ENCODE results near the gene RALGDS. TPM values are rescaled to one million over a fixed set of nuclear protein-coding genes. Genes with fewer than 3 reads are reported as not detected.

RALGDS gene
- total and polyA plus RNA-seq, 7 experiments from 2014 or later, result 17.8 to 123 (median 76.9) TPM

- intact Hi-C loops (cut with micrococcal nuclease), result no loop called here
- peaks cover 0 to 8% (median 0%) of the 10 kb centered on the region in 7 donors for H3K4me1 Mint-ChIP-seq
- H3K9me3 ChIP-seq (ENCODE audit: control insufficient read depth in 2 of 3, low read length in 3 of 3), result no peaks in the 10 kb centered on the region
- no peak overlapping the region for H3K4me3 Mint-ChIP-seq
- H3K36me3 Mint-ChIP-seq, result peaks cover 4 to 24% (median 9%) of the 10 kb centered on the region in 5 donors
- DNase-seq (no peak), ATAC-seq (no peak)
- H3K27ac Mint-ChIP-seq, result peak overlapping the region in 2 of 9 donors; percentile 13 to 42
- ChIA-PET CTCF (interaction anchor here (0.7 to 10.6 kb wide), 3 partner anchors 12 to 80 kb away, joined by 3 to 161 read pairs (median 3); no protein-coding TSS in a partner anchor), POLR2A (interaction anchor here (0.9 to 1.3 kb wide), 3 partner anchors 12 to 50 kb away, joined by 3 to 7 read pairs (median 4); no protein-coding TSS in a partner anchor)
- H3K36me3 ChIP-seq (ENCODE audit: control insufficient read depth in 2 of 3, insufficient read depth in 3 of 3, low read length in 3 of 3), result peaks cover 16 to 92% (median 19%) of the 10 kb centered on the region in 3 experiments
- no peaks in the 10 kb centered on the region for H3K27me3 Mint-ChIP-seq
- H3K27ac ChIP-seq (ENCODE audit: low read depth, low read length), result no peak overlapping the region
- no peaks in the 10 kb centered on the region for H3K27me3 ChIP-seq (ENCODE audit: control insufficient read depth in 2 of 2, insufficient read depth in 2 of 2, low read length in 2 of 2)
- H3K4me1 ChIP-seq (ENCODE audit: control insufficient read depth in 2 of 2, insufficient read depth in 2 of 2, low read length in 2 of 2), result no peaks in the 10 kb centered on the region
- no peaks in the 10 kb centered on the region for H3K9me3 Mint-ChIP-seq
- H3K4me3 ChIP-seq (ENCODE audit: low read length), result no peak overlapping the region
Observed at GRCh38 chr9:133106511-133107244, 14.4 kb downstream of the RALGDS start.

GRCh38 chr9:133105461-133105770 is 15.6 kb downstream of the RALGDS start:
- Mint-ChIP-seq H3K4me1 (peaks cover 0 to 8% (median 0%) of the 10 kb centered on the region in 7 donors), H3K36me3 (peaks cover 8 to 31% (median 13%) of the 10 kb centered on the region in 5 donors), H3K27me3 (no peaks in the 10 kb centered on the region), H3K27ac (no peak overlapping the region), H3K9me3 (no peaks in the 10 kb centered on the region), H3K4me3 (no peak overlapping the region)
- Histone ChIP-seq H3K27ac (ENCODE audit: low read depth, low read length) (no peak overlapping the region), H3K4me3 (ENCODE audit: low read length) (no peak overlapping the region), H3K9me3 (ENCODE audit: control insufficient read depth in 2 of 3, low read length in 3 of 3) (no peaks in the 10 kb centered on the region), H3K4me1 (ENCODE audit: control insufficient read depth in 2 of 2, insufficient read depth in 2 of 2, low read length in 2 of 2) (no peaks in the 10 kb centered on the region), H3K27me3 (ENCODE audit: control insufficient read depth in 2 of 2, insufficient read depth in 2 of 2, low read length in 2 of 2) (no peaks in the 10 kb centered on the region), H3K36me3 (ENCODE audit: control insufficient read depth in 2 of 3, insufficient read depth in 3 of 3, low read length in 3 of 3) (peaks cover 21 to 94% (median 31%) of the 10 kb centered on the region in 3 experiments)
- intact Hi-C loops (cut with micrococcal nuclease), result no loop called here
- CTCF ChIA-PET, result interaction anchor here (1.5 to 10.6 kb wide), 2 partner anchors 14 to 42 kb away, joined by 3 to 161 read pairs; no protein-coding TSS in a partner anchor
- no peak for ATAC-seq
- DNase-seq, result no peak
- POLR2A ChIA-PET, result interaction anchor here (0.9 kb wide), 1 partner anchor 39 kb away, joined by 3 read pairs; no protein-coding TSS in a partner anchor

- H3K27ac Mint-ChIP-seq, result peak overlapping the region in 1 of 9 donors; percentile 25
- H3K4me3 Mint-ChIP-seq, result no peak overlapping the region
- no peaks in the 10 kb centered on the region for H3K4me1 ChIP-seq (ENCODE audit: control insufficient read depth in 2 of 2, insufficient read depth in 2 of 2, low read length in 2 of 2)
- peaks cover 0 to 4% (median 0%) of the 10 kb centered on the region in 7 donors for H3K4me1 Mint-ChIP-seq
- DNase-seq (no peak), ATAC-seq (no peak)
- no peaks in the 10 kb centered on the region for H3K9me3 ChIP-seq (ENCODE audit: control insufficient read depth in 2 of 3, low read length in 3 of 3)
- H3K9me3 Mint-ChIP-seq, result no peaks in the 10 kb centered on the region
- CTCF ChIA-PET, result interaction anchor here (1.5 to 10.6 kb wide), 2 partner anchors 14 to 43 kb away, joined by 3 to 161 read pairs; no protein-coding TSS in a partner anchor
- H3K4me3 ChIP-seq (ENCODE audit: low read length), result no peak overlapping the region
- no peaks in the 10 kb centered on the region for H3K27me3 ChIP-seq (ENCODE audit: control insufficient read depth in 2 of 2, insufficient read depth in 2 of 2, low read length in 2 of 2)
- H3K36me3 Mint-ChIP-seq, result peaks cover 8 to 32% (median 13%) of the 10 kb centered on the region in 5 donors
- H3K27me3 Mint-ChIP-seq, result no peaks in the 10 kb centered on the region
- intact Hi-C loops (cut with micrococcal nuclease), result no loop called here
- peaks cover 21 to 94% (median 36%) of the 10 kb centered on the region in 3 experiments for H3K36me3 ChIP-seq (ENCODE audit: control insufficient read depth in 2 of 3, insufficient read depth in 3 of 3, low read length in 3 of 3)
- POLR2A ChIA-PET, result interaction anchor here (0.9 kb wide), 1 partner anchor 40 kb away, joined by 3 read pairs; no protein-coding TSS in a partner anchor
- H3K27ac ChIP-seq (ENCODE audit: low read depth, low read length), result no peak overlapping the region
Observed at GRCh38 chr9:133104718-133105460, 16.2 kb downstream of the RALGDS start.

- H3K27me3 Mint-ChIP-seq, result no peaks in the 10 kb centered on the region
- Histone ChIP-seq H3K9me3 (ENCODE audit: control insufficient read depth in 2 of 3, low read length in 3 of 3) (no peaks in the 10 kb centered on the region), H3K27me3 (ENCODE audit: control insufficient read depth in 2 of 2, insufficient read depth in 2 of 2, low read length in 2 of 2) (no peaks in the 10 kb centered on the region), H3K27ac (ENCODE audit: low read depth, low read length) (no peak overlapping the region), H3K36me3 (ENCODE audit: control insufficient read depth in 2 of 3, insufficient read depth in 3 of 3, low read length in 3 of 3) (peaks cover 23 to 93% (median 41%) of the 10 kb centered on the region in 3 experiments), H3K4me1 (ENCODE audit: control insufficient read depth in 2 of 2, insufficient read depth in 2 of 2, low read length in 2 of 2) (no peaks in the 10 kb centered on the region), H3K4me3 (ENCODE audit: low read length) (no peak overlapping the region)
- peaks cover 0 to 4% (median 0%) of the 10 kb centered on the region in 7 donors for H3K4me1 Mint-ChIP-seq
- peaks cover 13 to 37% (median 18%) of the 10 kb centered on the region in 5 donors for H3K36me3 Mint-ChIP-seq
- intact Hi-C loops (cut with micrococcal nuclease), result loop anchor here (1.0 to 2.0 kb wide), 3 partner anchors 17 to 233 kb away; partner anchors contain the start of genes RALGDS (in 1 of the 2) and SURF6 (in 1 of the 2)
- H3K4me3 Mint-ChIP-seq, result no peak overlapping the region
- H3K27ac Mint-ChIP-seq, result peak overlapping the region in 1 of 9 donors; percentile 20
- ChIA-PET POLR2A (interaction anchor here (1.1 to 1.5 kb wide), 3 partner anchors 14 to 42 kb away, joined by 4 to 6 read pairs (median 4); no protein-coding TSS in a partner anchor), CTCF (interaction anchor here (0.7 to 10.6 kb wide), 4 partner anchors 27 to 70 kb away, joined by 3 to 161 read pairs (median 4); no protein-coding TSS in a partner anchor)
- ATAC-seq (no peak), DNase-seq (no peak)
- H3K9me3 Mint-ChIP-seq, result no peaks in the 10 kb centered on the region
Observed at GRCh38 chr9:133103987-133104505, 17.0 kb downstream of the RALGDS start.

- Histone ChIP-seq H3K4me3 (ENCODE audit: low read length) (no peak overlapping the region), H3K9me3 (ENCODE audit: control insufficient read depth in 2 of 3, low read length in 3 of 3) (no peaks in the 10 kb centered on the region), H3K36me3 (ENCODE audit: control insufficient read depth in 2 of 3, insufficient read depth in 3 of 3, low read length in 3 of 3) (peaks cover 30 to 93% (median 46%) of the 10 kb centered on the region in 3 experiments), H3K27me3 (ENCODE audit: control insufficient read depth in 2 of 2, insufficient read depth in 2 of 2, low read length in 2 of 2) (no peaks in the 10 kb centered on the region), H3K27ac (ENCODE audit: low read depth, low read length) (no peak overlapping the region), H3K4me1 (ENCODE audit: control insufficient read depth in 2 of 2, insufficient read depth in 2 of 2, low read length in 2 of 2) (no peaks in the 10 kb centered on the region)
- CTCF ChIA-PET, result interaction anchor here (0.6 to 10.6 kb wide), 6 partner anchors 28 to 71 kb away, joined by 3 to 161 read pairs (median 4); no protein-coding TSS in a partner anchor
- no peaks in the 10 kb centered on the region for H3K9me3 Mint-ChIP-seq
- DNase-seq, result peak in 8 of 9 donors; percentile 30 to 70 (median 53)
- H3K36me3 Mint-ChIP-seq, result peaks cover 13 to 43% (median 20%) of the 10 kb centered on the region in 5 donors
- peak; percentile 84 for ATAC-seq
- POLR2A ChIA-PET, result interaction anchor here (0.5 to 2.4 kb wide), 5 partner anchors 15 to 46 kb away, joined by 3 to 13 read pairs (median 4); no protein-coding TSS in a partner anchor
- no peaks in the 10 kb centered on the region for H3K27me3 Mint-ChIP-seq
- intact Hi-C loops (cut with micrococcal nuclease), result loop anchor here (1.0 to 2.0 kb wide), 3 partner anchors 17 to 233 kb away; partner anchors contain the start of genes RALGDS (in 1 of the 2) and SURF6 (in 1 of the 2)
- H3K27ac Mint-ChIP-seq, result peak overlapping the region in 6 of 9 donors; percentile 25 to 82 (median 60)
- H3K4me3 Mint-ChIP-seq, result peak overlapping the region in 1 of 10 donors; percentile 45
- peaks cover 0 to 4% (median 0%) of the 10 kb centered on the region in 7 donors for H3K4me1 Mint-ChIP-seq
Observed at GRCh38 chr9:133103183-133103986, 17.7 kb downstream of the RALGDS start.
